Measurements from ENCODE around the gene NRBP1. TPM values are rescaled to one million over a fixed set of nuclear protein-coding genes. Genes with fewer than 3 reads are reported as not detected.

Gene NRBP1
- total RNA-seq, 2 experiments from 2014 or later, result 57.0 to 62.5 TPM

GRCh38 chr2:27445155-27445554 lies 16.7 kb downstream of the NRBP1 start:
- Mint-ChIP-seq H3K27me3 (no peaks in the 10 kb centered on the region), H3K36me3 (peaks cover 21% of the 10 kb centered on the region), H3K9me3 (no peaks in the 10 kb centered on the region), H3K27ac (no peak overlapping the region), H3K4me3 (no peak overlapping the region), H3K4me1 (peaks cover 7% of the 10 kb centered on the region)
- no peak for DNase-seq

DNA sequence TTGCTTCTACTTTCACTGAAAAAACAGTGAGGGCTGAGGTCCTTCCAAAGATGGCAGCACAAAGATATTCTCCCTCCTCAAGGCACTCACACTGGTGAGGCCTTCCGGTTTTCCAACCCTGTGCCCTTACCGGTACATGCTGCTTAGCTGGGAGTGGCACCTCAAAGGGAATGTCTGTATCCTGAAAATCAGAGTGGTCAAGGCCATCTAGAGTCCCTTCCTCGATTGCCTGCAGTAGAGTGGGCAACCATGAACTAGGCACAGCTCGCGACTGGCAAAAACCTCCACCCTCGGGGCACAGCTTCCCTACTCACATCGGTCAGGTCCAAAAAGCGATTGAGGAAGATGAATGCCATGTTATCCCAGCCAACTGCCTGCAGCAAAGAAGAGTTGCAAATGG lies 17.2 kb downstream of the NRBP1 start:
- DNase-seq, result no peak
- Mint-ChIP-seq H3K36me3 (peaks cover 19% of the 10 kb centered on the region), H3K4me3 (no peak overlapping the region), H3K27me3 (no peaks in the 10 kb centered on the region), H3K9me3 (no peaks in the 10 kb centered on the region), H3K4me1 (peaks cover 7% of the 10 kb centered on the region), H3K27ac (peak overlapping the region; percentile 64)

- H3K9me3 Mint-ChIP-seq, result no peaks in the 10 kb centered on the region
- peaks cover 15% of the 10 kb centered on the region for H3K36me3 Mint-ChIP-seq
- peaks cover 7% of the 10 kb centered on the region for H3K4me1 Mint-ChIP-seq
- DNase-seq, result peak; percentile 16
- no peaks in the 10 kb centered on the region for H3K27me3 Mint-ChIP-seq
- H3K4me3 Mint-ChIP-seq, result no peak overlapping the region
- no peak overlapping the region for H3K27ac Mint-ChIP-seq
Observed at GRCh38 chr2:27446057-27446456, 17.6 kb downstream of the NRBP1 start.

GRCh38 chr2:27448381-27448780 lies 19.9 kb downstream of the NRBP1 start:
- H3K36me3 Mint-ChIP-seq, result peaks cover 3% of the 10 kb centered on the region
- H3K4me1 Mint-ChIP-seq, result peaks cover 7% of the 10 kb centered on the region
- no peak overlapping the region for H3K4me3 Mint-ChIP-seq
- H3K27ac Mint-ChIP-seq, result no peak overlapping the region
- no peaks in the 10 kb centered on the region for H3K9me3 Mint-ChIP-seq
- DNase-seq, result no peak
- H3K27me3 Mint-ChIP-seq, result no peaks in the 10 kb centered on the region

DNA sequence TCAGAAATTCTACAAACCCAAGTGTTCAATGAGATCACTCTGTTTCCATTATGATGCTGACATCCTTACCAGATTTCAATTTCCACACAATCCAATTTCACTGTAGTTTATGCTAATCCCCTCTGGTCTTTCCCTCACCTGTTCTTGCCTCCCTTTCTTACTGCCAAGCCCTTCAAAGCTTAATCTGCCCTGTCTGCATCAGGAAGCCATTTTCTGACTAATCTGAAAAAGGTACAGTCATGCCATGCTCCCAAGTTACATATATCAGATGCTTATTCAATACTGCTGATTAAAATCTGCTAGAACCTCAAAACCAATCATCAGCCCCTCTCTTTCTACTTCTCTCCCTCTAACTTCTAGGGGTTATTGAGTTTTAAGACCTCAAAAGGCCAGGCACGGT lies 22.7 kb downstream of the NRBP1 start:
- H3K9me3 Mint-ChIP-seq, result no peaks in the 10 kb centered on the region
- H3K36me3 Mint-ChIP-seq, result peaks cover 2% of the 10 kb centered on the region
- no peaks in the 10 kb centered on the region for H3K27me3 Mint-ChIP-seq
- no peak for DNase-seq
- no peak overlapping the region for H3K27ac Mint-ChIP-seq
- no peak overlapping the region for H3K4me3 Mint-ChIP-seq
- H3K4me1 Mint-ChIP-seq, result peaks cover 1% of the 10 kb centered on the region

- H3K36me3 Mint-ChIP-seq, result peaks cover 2% of the 10 kb centered on the region
- H3K27me3 Mint-ChIP-seq, result no peaks in the 10 kb centered on the region
- H3K9me3 Mint-ChIP-seq, result no peaks in the 10 kb centered on the region
- H3K4me3 Mint-ChIP-seq, result no peak overlapping the region
- H3K4me1 Mint-ChIP-seq, result no peaks in the 10 kb centered on the region
- no peak for DNase-seq
- no peak overlapping the region for H3K27ac Mint-ChIP-seq
Observed at GRCh38 chr2:27453968-27454367, 25.5 kb downstream of the NRBP1 start.

- DNase-seq, result no peak
- H3K36me3 Mint-ChIP-seq, result peaks cover 2% of the 10 kb centered on the region
- H3K27me3 Mint-ChIP-seq, result no peaks in the 10 kb centered on the region
- H3K4me3 Mint-ChIP-seq, result no peak overlapping the region
- H3K4me1 Mint-ChIP-seq, result no peaks in the 10 kb centered on the region
- H3K27ac Mint-ChIP-seq, result no peak overlapping the region
- no peaks in the 10 kb centered on the region for H3K9me3 Mint-ChIP-seq
Observed at GRCh38 chr2:27461118-27461517, 32.7 kb downstream of the NRBP1 start.

DNA sequence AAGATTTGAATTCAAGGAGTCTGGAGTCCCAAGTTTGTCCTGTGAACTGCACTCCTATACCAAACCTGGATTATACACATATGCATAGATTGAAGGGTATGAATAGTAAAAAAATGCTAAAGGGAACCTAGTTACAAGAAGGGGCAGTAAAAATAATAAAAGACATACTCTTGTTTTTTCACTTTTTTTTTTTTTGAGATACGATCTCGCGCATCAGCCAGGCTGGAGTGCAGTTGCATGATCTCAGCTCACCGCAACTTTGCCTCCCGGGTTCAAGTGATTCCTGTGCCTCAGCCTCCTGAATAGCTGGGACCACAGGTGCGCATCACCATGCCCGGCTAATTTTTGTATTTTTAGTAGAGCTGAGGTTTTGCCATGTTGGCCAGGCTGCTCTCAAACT lies 36.0 kb downstream of the NRBP1 start:
- peaks cover 2% of the 10 kb centered on the region for H3K36me3 Mint-ChIP-seq
- no peak for DNase-seq

GRCh38 chr2:27471961-27472360 lies 43.5 kb downstream of the NRBP1 start:
- peaks cover 13% of the 10 kb centered on the region for H3K36me3 Mint-ChIP-seq
- no peaks in the 10 kb centered on the region for H3K9me3 Mint-ChIP-seq
- no peaks in the 10 kb centered on the region for H3K4me1 Mint-ChIP-seq
- no peaks in the 10 kb centered on the region for H3K27me3 Mint-ChIP-seq
- DNase-seq, result no peak
- no peak overlapping the region for H3K27ac Mint-ChIP-seq
- H3K4me3 Mint-ChIP-seq, result no peak overlapping the region

More for the DNA sequence above, 36.0 kb downstream of the NRBP1 start:
- Mint-ChIP-seq H3K9me3 (no peaks in the 10 kb centered on the region), H3K27ac (no peak overlapping the region), H3K27me3 (no peaks in the 10 kb centered on the region), H3K4me3 (no peak overlapping the region), H3K4me1 (no peaks in the 10 kb centered on the region)

DNA sequence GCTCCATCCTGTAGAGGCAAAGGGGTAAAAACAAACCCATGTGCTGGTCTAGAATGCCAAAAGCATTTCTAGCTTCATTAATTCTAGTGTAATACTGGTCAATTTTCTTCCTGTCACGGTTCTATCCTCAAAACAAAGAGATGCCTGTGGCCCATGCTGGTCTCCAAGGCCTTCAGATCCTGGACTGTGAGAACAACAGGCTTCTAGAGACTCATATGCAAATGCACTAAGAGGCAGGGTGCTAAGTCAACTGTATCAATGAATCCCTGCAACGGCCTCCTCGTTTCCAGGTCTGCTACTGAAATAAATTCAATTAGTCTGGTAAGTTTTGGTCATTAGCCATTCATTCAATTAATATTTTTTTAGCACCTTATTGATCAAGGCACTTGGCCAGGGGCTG lies 57.1 kb downstream of the NRBP1 start:
- no peak for DNase-seq
- Mint-ChIP-seq H3K4me1 (peaks cover 12% of the 10 kb centered on the region), H3K27me3 (no peaks in the 10 kb centered on the region), H3K27ac (no peak overlapping the region), H3K36me3 (no peaks in the 10 kb centered on the region), H3K9me3 (no peaks in the 10 kb centered on the region), H3K4me3 (no peak overlapping the region)

DNA sequence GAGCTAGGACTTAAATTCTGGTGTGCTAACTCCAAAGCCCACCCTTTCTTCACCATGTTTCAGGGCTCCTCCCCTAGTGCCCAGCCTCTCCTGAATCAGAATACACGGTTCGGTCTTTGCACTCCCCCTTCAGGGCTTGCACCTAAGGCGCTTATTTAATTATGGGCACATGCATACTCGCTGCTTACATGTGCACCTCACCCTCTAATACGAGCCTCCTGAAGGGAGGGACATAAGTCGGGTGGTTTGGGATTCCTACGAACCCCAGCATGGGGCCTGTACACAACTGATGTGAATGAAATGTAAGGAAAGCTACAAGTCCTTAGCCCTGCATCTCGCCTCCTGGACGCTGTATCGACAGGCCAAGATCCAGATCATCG lies 60.7 kb downstream of the NRBP1 start:
- DNase-seq, result peak; percentile 10
- Mint-ChIP-seq H3K27me3 (peaks cover 11% of the 10 kb centered on the region), H3K9me3 (no peaks in the 10 kb centered on the region), H3K27ac (peak overlapping the region; percentile 85), H3K4me3 (peak overlapping the region; percentile 89), H3K4me1 (peaks cover 20% of the 10 kb centered on the region), H3K36me3 (no peaks in the 10 kb centered on the region)

DNA sequence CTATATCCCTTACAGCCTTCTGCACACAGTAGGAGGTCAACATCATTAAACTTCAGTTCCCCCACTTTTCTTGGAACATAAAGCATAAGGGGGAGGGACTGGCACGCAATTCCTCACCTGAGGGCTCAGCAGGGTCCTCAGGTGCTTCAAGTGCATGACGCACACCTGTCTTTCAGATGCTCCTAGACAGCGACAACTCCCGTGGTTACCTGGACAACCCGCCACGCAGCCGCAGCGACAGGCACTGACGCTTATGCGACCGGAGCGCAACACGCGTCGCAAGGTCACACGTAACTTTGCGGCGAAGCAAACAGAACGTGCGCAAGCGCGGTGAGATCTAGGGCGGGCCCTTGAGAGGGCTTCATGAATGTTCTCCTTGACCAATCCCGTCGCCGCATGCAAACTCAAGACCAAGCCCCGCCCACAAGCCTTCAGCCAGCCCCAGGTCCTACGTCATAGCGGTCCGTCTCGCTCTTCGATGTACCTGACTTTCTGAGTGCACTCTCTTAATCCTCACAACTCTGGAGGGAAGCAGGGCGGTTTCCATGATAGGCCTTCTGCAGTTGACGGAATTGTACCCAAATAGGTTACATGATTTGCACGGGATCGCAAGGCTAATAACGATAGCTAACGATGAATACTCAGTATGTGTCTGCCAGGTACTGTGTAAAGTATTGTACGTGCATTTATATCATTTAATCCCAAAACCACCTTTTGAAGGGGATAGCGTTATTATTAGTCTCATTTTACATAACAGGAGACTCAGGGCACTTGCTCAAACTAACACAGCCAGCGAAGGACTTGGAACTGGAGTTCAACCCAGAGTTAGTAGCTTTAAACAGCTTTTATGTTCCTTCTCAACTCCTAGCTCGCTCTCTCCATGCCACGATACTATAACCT lies 61.3 kb downstream of the NRBP1 start, which contains the start of gene IFT172:
Gene IFT172, minus strand, starts transcription at position 246 of the 900 bp plus-strand sequence. Its CDS starts 90 bp downstream, at position 156.
- Mint-ChIP-seq H3K27ac (peak within 1 kb of the TSS; percentile 85), H3K4me1 (peaks cover 20% of the 10 kb centered on the region), H3K27me3 (peaks cover 16% of the 10 kb centered on the region), H3K4me3 (peak within 1 kb of the TSS; percentile 89), H3K9me3 (no peaks in the 10 kb centered on the region), H3K36me3 (no peaks in the 10 kb centered on the region)
- DNase-seq, result peak; percentile 98

Other genes starting within 250 kb of the NRBP1 start
- gene ATRAID, start 216.6 kb upstream of the NRBP1 start, total RNA-seq, result 10 to 100 TPM; 75.4 to 77.4 TPM
- gene SLC5A6, start 216.4 kb upstream of the NRBP1 start, total RNA-seq, result 10 to 100 TPM; 74.2 to 81.9 TPM
- 100 to 1,000 TPM; 134 TPM for gene CAD, start 211.3 kb upstream of the NRBP1 start, total RNA-seq
- gene SLC30A3, start 165.6 kb upstream of the NRBP1 start, total RNA-seq, result under 1 TPM; 0.14 to 0.22 TPM
- gene DNAJC5G, start 153.2 kb upstream of the NRBP1 start, total RNA-seq, result not detected
- gene TRIM54, start 146.2 kb upstream of the NRBP1 start, total RNA-seq, result under 1 TPM; 0.24 to 0.33 TPM
- gene UCN, start 120.2 kb upstream of the NRBP1 start, total RNA-seq, result 1 to 10 TPM; 1.3 to 1.6 TPM
- 10 to 100 TPM; 84.4 to 87.8 TPM for gene MPV17, start 105.5 kb upstream of the NRBP1 start, total RNA-seq
- 10 to 100 TPM; 77.4 to 83.9 TPM for gene GTF3C2, start 71.9 kb upstream of the NRBP1 start, total RNA-seq
- gene EIF2B4, start 58.3 kb upstream of the NRBP1 start, total RNA-seq, result 10 to 100 TPM; 41.2 to 43.6 TPM
- 10 to 100 TPM; 88.1 to 96.0 TPM for gene SNX17, start 58.0 kb upstream of the NRBP1 start, total RNA-seq
- 1 to 10 TPM; 8.3 to 9.9 TPM for gene ZNF513, start 47.9 kb upstream of the NRBP1 start, total RNA-seq
- gene PPM1G, start 19.0 kb upstream of the NRBP1 start, total RNA-seq, result 100 to 1,000 TPM; 172 to 176 TPM
- gene KRTCAP3, start 13.8 kb downstream of the NRBP1 start, total RNA-seq, result 1 to 10 TPM; 7.4 to 9.9 TPM
- 1 to 10 TPM; 7.1 to 8.1 TPM for gene IFT172, start 61.1 kb downstream of the NRBP1 start, total RNA-seq
- gene FNDC4, start 66.6 kb downstream of the NRBP1 start, total RNA-seq, result not detected
- not detected for gene GCKR, start 68.2 kb downstream of the NRBP1 start, total RNA-seq
- gene ZNF512, start 154.4 kb downstream of the NRBP1 start, total RNA-seq, result 10 to 100 TPM; 21.0 to 25.2 TPM
- gene CCDC121, start 200.4 kb downstream of the NRBP1 start, total RNA-seq, result under 1 TPM; 0.60 to 0.68 TPM
- gene GPN1, start 200.4 kb downstream of the NRBP1 start, total RNA-seq, result 10 to 100 TPM; 49.9 to 50.6 TPM
- 10 to 100 TPM; 26.2 to 26.6 TPM for gene SUPT7L, start 235.0 kb downstream of the NRBP1 start, total RNA-seq
- gene SLC4A1AP, start 235.3 kb downstream of the NRBP1 start, total RNA-seq, result 10 to 100 TPM; 25.5 to 26.6 TPM

Measured in activated naive CD8-positive, alpha-beta T cell treated with anti-CD3 and anti-CD28 coated beads for 36 hours (primary cell).